ENCODE data around the gene UBE2G1.
"Not testable (repeated sequence)": the region's sequence is repeated elsewhere in the genome, so short reads cannot be mapped to it uniquely, and the experiment has no call there.

The UBE2G1 gene

DNA sequence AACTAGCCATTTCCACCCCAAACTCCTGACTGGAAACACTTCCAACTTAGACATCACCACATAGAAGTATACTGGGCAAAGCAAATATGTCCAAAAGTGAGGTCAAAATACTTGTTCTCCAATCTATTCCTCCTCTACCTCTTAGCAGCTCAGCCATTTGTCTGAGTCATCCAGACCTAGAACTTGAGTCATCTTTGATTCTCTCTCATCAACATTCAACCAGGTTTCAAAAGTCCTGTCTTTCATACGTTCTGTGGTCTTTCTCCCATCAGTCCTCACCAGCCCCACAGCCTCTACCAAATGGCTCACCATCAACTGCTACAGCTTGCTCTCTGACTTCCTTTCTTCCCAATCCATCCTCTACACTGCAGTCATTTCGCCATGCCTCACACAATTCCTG, 109.5 kb downstream of the UBE2G1 start:
- H3K4me3 ChIP-seq (replicated peaks in 1 of 2; ENCODE audit: low read depth in 2 of 2, low read length in 2 of 2), result no peak overlapping the region
- TF ChIP-seq, protein P1, sequence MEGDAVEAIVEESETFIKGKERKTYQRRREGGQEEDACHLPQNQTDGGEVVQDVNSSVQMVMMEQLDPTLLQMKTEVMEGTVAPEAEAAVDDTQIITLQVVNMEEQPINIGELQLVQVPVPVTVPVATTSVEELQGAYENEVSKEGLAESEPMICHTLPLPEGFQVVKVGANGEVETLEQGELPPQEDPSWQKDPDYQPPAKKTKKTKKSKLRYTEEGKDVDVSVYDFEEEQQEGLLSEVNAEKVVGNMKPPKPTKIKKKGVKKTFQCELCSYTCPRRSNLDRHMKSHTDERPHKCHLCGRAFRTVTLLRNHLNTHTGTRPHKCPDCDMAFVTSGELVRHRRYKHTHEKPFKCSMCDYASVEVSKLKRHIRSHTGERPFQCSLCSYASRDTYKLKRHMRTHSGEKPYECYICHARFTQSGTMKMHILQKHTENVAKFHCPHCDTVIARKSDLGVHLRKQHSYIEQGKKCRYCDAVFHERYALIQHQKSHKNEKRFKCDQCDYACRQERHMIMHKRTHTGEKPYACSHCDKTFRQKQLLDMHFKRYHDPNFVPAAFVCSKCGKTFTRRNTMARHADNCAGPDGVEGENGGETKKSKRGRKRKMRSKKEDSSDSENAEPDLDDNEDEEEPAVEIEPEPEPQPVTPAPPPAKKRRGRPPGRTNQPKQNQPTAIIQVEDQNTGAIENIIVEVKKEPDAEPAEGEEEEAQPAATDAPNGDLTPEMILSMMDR (IDR thresholded peaks at IDR 0.05; ENCODE audit: low read depth, low read length), result no peak
- peak in 1 of 2 donors; percentile 31 for DNase-seq (ENCODE audit: low read depth in 2 of 2)

DNA sequence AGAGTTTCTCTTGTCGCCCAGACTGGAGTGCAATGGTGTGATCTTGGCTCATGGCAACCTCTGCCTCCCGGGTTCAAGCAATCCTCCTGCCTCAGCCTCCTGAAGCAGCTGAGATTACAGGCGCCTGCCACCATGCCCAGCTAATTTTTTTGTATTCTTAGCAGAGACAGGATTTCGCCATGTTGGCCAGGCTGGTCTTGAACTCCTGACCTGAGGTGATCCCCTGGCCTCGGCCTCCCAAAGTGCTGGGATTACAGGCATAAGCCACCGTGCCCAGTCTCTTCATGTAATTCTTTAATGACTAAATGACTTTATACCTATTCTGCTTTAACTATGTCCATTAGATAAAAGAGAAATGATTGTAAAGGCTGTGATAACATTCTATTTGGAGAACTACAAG, 111.2 kb downstream of the UBE2G1 start:
- not testable (repeated sequence) for DNase-seq (ENCODE audit: low read depth in 2 of 2); H3K4me3 ChIP-seq (replicated peaks in 1 of 2; ENCODE audit: low read depth in 2 of 2, low read length in 2 of 2)

DNA sequence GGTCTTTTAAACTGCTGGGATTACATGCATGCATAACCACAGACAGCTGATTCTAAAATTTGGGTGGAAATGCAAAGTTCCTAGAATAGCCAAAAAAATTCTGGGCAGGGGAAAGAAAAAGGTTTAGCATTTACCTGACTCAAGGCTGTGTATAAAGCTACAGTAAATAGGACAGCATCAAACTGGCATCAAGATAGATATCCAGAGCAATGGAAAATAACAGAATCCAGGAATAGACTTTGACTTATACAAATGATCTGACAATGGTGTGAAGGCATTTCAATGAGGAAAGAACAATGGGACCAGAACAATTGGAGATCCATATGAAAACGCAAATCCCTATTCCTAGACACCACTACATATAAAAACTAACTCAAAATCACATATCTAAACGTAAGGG, 115.6 kb downstream of the UBE2G1 start:
- H3K4me3 ChIP-seq (replicated peaks in 1 of 2; ENCODE audit: low read depth in 2 of 2, low read length in 2 of 2), result no peak overlapping the region
- TF ChIP-seq, protein P1 (IDR thresholded peaks at IDR 0.05; ENCODE audit: low read depth, low read length), result no peak
- no peak for DNase-seq (ENCODE audit: low read depth in 2 of 2)

DNA sequence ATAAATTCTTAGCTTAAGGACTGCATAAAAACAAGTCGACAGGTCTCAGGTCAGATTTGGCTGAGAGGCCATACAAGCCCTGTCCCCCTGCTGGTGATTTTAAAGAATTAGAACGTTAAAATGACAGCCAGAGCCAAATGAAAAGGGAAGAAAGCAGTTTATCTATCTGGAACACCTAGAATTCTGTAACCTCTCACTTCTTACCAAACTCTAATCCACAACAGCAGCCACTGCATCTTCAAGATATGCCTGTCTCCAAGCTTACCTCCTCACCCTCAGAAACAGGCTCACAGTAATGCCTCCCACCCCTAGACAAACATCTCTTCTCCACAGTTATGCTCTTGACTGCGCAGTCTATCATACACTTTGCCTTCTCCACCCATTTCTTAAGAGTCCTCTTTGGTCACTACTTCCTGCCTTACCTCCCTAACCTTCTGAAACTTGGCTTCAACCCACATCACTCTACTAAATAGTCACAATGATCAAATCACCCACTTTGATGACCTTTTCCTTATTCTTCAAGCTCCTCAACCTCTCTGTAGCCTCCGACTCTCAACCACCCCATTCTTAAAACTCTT, 116.9 kb downstream of the UBE2G1 start:
- TF ChIP-seq, protein P1 (IDR thresholded peaks at IDR 0.05; ENCODE audit: low read depth, low read length), result peak; percentile 51
- H3K4me3 ChIP-seq (replicated peaks in 1 of 2; ENCODE audit: low read depth in 2 of 2, low read length in 2 of 2), result no peak overlapping the region
- DNase-seq (ENCODE audit: low read depth in 2 of 2), result peak; percentile 68 to 70

DNA sequence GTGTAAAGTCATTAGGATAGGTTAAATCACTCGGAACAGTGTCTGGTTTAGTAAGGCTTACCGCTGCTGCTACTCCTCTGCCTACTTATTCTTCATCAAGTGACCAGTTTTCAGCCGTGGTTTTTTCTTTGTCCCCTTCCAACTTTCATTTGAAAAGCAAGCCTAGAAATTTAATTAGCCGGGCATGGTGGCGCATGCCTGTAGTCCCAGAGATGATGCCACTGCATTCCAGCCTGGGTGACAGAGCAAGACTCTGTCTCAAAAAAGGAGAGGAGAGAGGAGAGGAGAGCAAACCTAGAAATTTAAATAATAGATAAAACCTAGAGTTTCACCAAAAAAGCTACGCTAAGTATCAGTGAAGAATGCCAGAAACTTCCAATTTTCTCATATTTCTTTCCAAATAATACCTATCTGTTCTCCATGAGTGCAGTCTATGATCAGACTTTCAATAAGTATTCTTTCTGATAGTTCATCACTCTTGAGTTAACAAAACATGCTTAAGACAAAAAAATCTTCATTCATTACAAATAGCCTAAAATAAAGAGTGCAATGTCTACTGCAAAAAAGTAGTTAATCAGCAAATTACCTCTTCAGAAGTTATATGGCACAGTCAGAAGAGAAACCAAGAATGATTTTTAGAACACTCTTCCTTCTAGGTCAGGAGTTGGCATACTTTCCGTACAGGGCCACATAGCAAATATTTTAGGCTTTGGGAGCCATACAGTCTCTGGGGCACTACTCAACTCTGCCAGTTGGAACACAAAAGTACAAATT, 117.8 kb downstream of the UBE2G1 start:
- no peak overlapping the region for H3K4me3 ChIP-seq (replicated peaks in 1 of 2; ENCODE audit: low read depth in 2 of 2, low read length in 2 of 2)
- TF ChIP-seq, protein P1 (IDR thresholded peaks at IDR 0.05; ENCODE audit: low read depth, low read length), result no peak

DNA sequence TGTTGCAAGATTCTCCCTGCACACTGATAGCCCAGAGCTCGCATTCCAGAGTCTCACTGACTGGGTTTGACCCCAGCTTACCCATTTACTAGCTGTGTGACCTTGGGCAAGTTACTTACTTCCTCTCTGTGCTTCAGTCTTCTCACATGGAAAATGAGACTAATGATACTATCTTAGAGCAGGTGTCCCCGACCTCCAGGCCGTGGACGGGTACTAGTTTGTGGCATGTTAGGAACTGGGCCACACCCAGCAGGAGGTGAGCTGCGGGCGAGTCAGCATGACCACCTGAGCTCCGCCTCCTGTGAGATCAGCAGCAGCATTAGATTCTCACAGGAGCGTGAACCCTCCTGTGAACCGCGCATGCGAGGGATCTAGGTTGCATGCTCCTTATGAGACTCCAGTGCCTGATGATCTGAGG, 118.5 kb downstream of the UBE2G1 start:
- DNase-seq (ENCODE audit: low read depth in 2 of 2), result no peak
- TF ChIP-seq, protein P1 (IDR thresholded peaks at IDR 0.05; ENCODE audit: low read depth, low read length), result no peak
- H3K4me3 ChIP-seq (replicated peaks in 1 of 2; ENCODE audit: low read depth in 2 of 2, low read length in 2 of 2), result no peak overlapping the region

More for the DNA sequence above, 117.8 kb downstream of the UBE2G1 start:
- no peak for DNase-seq (ENCODE audit: low read depth in 2 of 2)

DNA sequence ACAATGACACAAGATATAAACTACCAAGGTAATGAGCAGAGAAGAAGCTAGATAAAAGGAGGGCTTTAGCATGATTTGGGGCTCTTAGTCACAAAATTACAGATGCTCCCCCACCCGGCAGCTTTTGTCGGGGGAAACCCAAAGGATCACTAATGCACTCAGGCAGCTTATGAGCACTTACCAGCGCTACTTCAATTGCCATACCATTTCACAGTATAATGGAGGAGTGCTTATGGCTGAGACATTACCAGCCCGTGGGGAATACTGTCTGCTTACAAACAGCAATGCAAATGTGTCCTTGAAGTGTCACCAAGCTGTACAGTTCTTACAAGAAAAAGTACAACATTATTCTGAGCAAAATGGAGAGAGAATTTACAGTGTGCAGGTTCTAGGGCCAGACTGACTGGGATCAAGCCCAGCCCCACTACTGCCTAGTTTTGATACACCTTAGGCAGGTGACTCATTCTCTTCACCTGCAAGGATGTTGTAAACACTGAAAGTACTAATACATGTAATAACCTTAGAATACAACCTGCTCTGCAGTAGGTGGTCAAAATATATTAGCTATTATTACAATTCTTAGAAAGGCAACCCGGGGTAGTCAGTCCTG, 119.0 kb downstream of the UBE2G1 start:
- TF ChIP-seq, protein P1 (IDR thresholded peaks at IDR 0.05; ENCODE audit: low read depth, low read length), result no peak
- DNase-seq (ENCODE audit: low read depth in 2 of 2), result no peak
- H3K4me3 ChIP-seq (replicated peaks in 1 of 2; ENCODE audit: low read depth in 2 of 2, low read length in 2 of 2), result no peak overlapping the region
